ENCODE measurements around the gene TLE4.

TLE4 gene

GRCh38 chr9:79572032-79572607 lies 355 bp downstream of the TLE4 start:
- DNase-seq (ENCODE audit: low read depth in 3 of 3): no peak

DNA sequence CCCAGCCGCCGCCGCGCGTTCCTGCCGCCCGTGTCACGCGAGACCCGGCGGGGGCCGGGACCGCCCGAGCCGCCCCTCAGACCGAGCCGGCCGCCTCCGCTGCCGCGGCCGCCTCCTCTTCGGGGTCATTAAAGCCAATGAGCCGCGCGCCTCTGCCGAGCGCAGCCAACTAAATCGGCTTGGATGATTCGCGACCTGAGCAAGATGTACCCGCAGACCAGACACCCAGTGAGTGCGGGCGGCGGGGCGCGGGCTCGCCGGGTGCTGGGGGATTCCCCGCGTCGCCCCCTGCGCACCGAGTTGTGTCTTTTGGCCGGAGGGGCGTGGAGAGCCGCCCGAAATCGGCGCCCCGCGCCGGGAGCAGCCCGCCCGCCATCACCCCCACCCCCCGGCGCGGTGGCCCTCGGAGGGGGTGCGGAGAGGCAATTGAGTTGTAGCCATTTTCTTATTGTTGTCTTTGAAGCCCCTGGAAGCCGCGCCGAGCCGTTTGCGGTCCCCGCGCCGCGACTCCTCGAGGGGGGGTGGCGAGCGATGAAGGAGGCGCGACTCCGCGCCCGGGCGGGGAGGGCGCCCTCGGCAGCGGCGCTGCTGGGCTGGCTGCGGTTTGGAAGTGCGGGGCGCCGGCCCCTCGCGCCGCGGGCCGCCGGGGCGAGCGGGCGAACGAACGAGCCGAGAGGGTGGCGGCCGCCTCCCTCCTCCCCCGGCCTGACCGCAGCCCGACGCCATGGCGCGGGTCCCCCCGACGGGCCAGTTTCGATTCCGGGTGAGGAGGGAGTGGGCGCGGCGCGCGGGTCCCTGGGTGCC lies 1.0 kb downstream of the TLE4 start:
- DNase-seq (ENCODE audit: low read depth in 3 of 3): peak in 2 of 3 donors; percentile 20 to 26

- no peak for DNase-seq (ENCODE audit: low read depth in 3 of 3)
These were observed 1.7 kb downstream of the TLE4 start for GRCh38 chr9:79573412-79573923.

DNA sequence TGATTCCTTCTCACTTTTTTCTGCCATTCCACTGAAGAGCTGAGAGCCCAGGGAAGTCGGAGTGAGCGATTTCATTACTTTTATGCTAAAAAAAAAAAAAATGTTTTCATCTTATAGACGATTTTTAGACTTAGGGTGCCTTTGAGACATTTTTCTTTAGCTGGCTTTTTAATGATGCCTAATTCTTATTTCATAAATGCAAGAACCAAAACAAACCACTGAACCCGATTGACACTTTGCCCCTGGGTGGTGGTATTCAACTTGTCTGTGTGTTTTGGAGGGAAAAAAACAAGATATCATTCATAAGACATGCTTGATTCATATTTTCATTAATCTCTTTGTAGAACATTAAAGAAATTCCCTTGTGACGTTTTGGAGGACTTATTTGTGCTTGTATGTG lies 2.4 kb downstream of the TLE4 start:
- DNase-seq (ENCODE audit: low read depth in 3 of 3): no peak

DNA sequence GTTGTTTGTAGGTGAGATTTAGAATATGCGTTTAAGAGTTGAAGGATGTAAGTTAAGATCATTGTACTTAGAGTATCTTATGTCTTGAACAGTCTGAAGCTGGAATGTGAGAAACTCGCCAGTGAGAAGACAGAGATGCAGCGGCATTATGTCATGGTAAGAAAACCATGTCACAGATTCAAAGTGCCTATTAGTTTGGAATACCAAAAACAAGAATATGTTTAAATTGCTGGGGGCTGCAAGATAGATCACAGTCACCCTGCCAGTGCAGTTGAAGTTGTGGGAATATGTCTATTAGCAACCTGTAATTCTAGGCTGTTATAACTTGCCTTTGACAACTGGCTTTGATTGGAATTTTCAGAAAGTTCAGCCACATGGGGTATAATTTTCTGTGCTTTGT lies 3.0 kb downstream of the TLE4 start:
- no peak for DNase-seq (ENCODE audit: low read depth in 3 of 3)

- DNase-seq (ENCODE audit: low read depth in 3 of 3): no peak
These were observed 3.8 kb downstream of the TLE4 start for GRCh38 chr9:79575547-79575946.

DNA sequence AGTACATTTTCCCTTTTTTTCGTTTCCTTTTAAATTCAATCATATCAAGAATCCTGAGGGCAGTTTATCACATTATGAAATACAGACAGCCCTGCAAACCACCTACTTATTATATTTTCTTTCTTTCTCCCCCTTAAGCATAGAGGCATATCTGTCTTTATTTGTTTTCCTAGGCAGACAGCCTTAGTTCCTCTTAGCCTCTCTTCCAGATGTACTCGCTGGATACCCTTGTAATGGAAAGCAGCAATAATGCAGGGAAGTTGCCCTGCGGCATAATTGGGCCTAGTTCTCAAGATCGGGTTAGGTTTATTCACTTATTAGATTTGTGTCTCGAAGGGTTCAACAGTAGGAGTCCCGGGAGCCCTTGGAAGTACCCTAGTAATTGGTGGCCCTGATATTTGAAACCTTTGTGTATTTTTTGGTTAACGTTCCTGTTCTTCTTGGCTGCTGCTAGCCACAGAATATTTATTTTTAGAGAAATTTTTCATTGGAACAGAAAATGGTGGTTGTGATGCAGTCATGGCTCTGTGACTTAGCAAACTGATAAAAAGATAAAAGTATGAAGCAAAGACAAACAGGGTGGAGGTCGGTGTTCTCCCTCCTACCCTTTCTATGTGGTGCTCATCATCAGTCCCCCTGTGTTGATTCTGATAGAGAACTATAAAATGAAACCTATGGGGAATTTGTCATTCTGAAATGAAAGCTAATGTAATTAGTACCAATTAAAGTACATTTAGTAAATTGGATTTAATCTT lies 6.4 kb downstream of the TLE4 start:
- no peak for DNase-seq (ENCODE audit: low read depth in 3 of 3)

GRCh38 chr9:79578891-79579290 lies 7.1 kb downstream of the TLE4 start:
- no peak for DNase-seq (ENCODE audit: low read depth in 3 of 3)

- no peak for DNase-seq (ENCODE audit: low read depth in 3 of 3)
These were observed 7.9 kb downstream of the TLE4 start for GRCh38 chr9:79579624-79580023.

DNA sequence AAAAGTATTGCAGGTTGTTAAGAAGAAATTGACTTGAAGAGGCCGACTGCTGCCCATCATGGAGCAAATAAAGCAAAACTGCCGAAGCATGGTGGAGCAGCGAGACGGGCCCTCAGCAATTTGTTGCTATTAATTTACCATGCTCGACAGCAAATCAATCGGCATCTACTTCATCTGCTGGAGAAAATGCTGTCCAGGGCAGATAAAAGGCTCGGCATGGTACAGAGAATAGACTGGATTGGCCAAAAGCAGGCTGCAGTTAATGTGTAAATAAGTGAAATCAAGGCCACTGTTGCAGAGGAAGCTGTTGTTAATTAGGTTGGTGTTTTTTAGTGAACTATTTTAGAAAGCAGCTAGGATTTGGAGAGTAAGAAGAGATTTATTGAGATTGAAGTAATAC lies 8.3 kb downstream of the TLE4 start:
- no peak for DNase-seq (ENCODE audit: low read depth in 3 of 3)

DNA sequence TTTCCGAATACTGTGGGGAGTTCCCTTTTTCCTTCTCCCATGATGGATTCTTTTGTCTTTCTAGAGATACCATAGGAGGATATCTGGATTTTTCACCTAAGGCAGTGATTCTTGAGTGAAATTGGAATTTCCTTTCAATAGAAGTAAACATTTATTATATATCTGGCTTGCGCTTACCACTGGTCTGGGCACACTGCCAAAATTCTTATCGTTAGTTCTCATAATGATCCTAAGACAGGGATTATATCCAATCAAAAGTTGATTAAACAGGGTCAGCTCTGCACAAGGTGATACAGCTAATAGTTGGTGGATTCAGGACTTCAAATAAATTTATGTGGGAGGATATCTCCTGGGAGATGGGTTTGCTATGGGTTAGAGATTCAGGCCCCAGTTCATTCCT lies 9.6 kb downstream of the TLE4 start:
- DNase-seq (ENCODE audit: low read depth in 3 of 3): no peak

DNA sequence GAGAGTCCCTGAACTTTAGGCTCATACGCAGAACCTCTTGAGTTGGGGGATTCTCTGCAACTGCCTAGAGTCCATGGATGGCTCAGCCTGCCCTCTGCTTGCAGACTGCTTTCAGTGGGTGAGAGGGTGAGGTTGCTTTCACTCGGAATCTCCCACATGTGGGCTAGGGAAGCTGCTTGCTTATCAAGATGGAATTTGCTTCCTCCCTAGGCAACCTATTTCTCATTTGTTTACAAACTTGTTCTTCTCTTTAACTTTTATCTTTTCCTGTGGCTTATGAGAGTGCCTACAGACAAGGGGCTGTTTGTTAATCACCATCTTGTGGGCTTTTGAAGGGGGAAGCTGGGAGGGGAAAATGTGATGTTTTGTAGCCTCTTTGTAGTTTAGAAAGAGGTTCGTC lies 10.0 kb downstream of the TLE4 start:
- DNase-seq (ENCODE audit: low read depth in 3 of 3): no peak

GRCh38 chr9:79583952-79584654 lies 12.3 kb downstream of the TLE4 start:
- DNase-seq (ENCODE audit: low read depth in 3 of 3): peak in 1 of 3 donors; percentile 16

GRCh38 chr9:79584655-79584982 lies 12.9 kb downstream of the TLE4 start:
- no peak for DNase-seq (ENCODE audit: low read depth in 3 of 3)

DNA sequence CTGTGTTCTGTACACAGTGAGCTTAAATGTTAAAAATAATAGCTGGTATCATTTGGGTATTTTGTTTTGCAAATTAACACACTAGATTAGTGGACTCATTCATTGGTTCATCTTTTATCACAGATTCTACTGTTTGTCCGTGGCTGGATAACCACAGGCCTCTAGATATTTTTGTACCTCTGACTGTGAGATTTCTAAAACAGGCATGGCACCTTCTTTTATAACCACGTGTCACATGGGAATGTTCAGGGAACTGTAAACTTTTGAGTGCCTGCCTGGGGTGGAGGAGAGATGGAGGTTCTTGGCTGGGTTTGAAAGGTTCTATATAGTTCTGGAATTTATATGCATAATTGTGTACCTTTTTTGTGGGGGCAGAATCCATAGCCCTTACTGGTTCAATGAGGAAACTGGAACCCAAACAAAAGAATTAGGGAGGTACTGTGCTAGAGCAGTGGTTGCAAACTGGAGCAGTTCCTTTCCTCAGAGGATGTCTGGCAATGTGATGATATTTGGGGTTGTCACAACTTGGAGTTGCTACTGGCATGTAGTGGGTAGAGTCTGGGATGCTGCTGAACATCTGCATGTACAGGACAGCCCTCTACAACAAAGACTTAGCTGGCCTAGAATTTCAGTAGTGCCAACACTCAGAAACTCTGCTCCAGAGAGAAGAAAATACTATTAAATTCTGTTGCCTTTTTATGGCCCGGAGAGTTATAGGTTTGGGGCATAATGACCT lies 16.9 kb downstream of the TLE4 start:
- DNase-seq (ENCODE audit: low read depth in 3 of 3): no peak

GRCh38 chr9:79591458-79591857 lies 19.7 kb downstream of the TLE4 start:
- DNase-seq (ENCODE audit: low read depth in 3 of 3): no peak

DNA sequence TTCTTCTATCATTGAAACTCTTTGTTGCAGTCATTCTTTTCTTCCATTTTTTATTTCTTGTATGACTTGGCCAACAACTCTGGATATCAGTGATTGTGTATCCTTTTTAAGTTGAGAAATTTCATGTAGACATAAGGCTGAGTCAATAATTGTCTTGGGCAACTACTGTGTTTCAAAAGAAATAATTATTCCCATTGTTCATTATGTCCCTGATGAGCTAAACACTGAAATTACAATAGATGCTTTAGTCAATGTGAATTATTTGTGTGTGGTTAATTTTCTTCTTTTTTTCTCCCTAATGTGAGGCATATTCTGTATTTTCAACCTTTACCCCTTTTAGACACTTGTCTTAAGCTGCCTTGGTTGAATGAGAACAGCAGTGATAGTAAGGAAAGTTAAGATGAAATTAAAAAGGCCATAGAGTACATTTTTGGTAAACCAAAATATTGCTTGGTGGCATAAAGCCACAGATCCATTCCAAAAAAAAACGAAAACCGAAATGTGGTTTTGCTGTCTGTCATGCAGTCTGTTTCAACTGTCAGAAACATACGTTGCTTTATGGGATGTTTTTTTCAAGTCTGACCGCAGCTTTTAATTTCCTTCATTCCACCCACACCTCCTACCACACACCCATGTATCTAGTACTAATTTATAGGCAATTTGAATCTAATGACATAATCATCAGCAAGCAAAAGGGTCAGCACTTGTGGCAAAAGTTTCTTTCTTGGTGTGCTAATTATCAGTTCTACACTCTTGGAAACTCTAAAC lies 21.1 kb downstream of the TLE4 start:
- DNase-seq (ENCODE audit: low read depth in 3 of 3): no peak

DNA sequence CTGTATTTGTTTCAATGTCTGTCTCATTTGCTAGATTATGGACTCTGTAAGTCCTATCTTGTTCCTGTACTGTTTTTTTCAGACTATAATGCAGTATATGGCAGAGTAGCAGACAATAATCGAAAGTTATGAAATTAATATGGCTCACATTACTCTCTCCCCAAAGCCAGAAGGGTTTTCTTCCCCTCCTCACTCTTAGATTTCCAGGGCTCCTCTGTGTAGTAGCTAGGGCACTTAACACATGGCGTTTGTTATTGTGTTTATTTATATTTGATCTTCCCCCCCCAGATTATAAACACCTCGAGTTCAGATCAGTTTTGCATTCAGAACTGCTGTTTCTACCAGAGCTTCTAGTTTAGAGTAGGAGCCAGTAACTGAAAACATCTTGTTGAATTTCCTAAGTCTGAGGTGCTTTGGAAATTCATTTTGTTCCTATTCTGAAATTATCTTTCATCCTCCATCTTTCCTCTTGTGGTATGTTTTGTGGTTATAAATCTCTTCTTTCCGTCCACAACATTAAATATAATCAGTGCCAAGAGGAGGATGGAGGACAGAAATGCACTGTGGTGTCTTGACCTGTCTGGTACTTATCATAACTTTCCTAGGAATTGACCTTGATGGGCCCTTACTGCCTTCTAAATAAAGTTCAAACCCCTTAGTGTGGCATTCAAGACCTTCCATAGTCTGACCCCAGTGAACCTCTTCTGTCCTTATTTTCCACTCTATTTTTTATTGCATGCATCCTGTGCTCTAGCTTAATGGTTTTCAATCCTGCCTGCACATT lies 27.0 kb downstream of the TLE4 start:
- no peak for DNase-seq (ENCODE audit: low read depth in 3 of 3)

- DNase-seq (ENCODE audit: low read depth in 3 of 3): no peak
These were observed 28.7 kb downstream of the TLE4 start for GRCh38 chr9:79600466-79600865.

Measured in stimulated activated CD4-positive, alpha-beta T cell treated with anti-CD3 and anti-CD28 coated beads, TNF-alpha, amount 100 ng/mL, for 48 hours (primary cell).